ENCODE results near the gene SCN10A.

SCN10A gene

DNA sequence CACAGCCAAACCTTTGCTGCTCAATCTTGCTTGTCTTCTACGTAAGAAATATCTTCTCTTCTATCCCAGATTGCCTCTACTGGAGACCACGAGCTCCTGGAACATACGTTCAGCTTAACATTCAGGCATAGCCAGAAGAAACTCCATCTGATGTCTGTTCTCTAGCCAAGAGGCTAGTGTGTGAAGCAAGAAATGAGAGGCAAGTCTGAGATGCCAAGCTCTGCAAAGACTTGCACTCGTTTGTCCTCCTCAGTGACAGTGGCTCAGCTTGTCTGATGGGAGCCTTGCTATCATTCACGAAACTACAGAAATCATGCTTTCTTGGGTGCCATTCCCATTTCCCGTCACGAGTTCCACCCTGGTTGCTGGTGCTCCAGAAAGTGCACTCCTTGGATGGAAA lies at the start of gene SCN10A:
TSS of gene SCN10A (minus strand) at position 192 of the 400 bp plus-strand sequence. CDS start 22,207 bp downstream, outside the sequence.
- Histone ChIP-seq H3K4me1 (ENCODE audit: low read length) (no peaks in the 10 kb centered on the region), H3K9ac (ENCODE audit: low read length) (no peak within 1 kb of the TSS), H3K79me2 (ENCODE audit: low read length) (no peaks in the 10 kb centered on the region), H3K27ac (ENCODE audit: low read length) (no peak within 1 kb of the TSS), H3K27me3 (ENCODE audit: low read depth, low read length) (peaks cover 54% of the 10 kb centered on the region), H4K20me1 (ENCODE audit: insufficient read depth, low read length) (no peaks in the 10 kb centered on the region), H3K9me3 (ENCODE audit: insufficient read depth, low read length) (no peaks in the 10 kb centered on the region), H3K4me2 (ENCODE audit: low read length) (no peak within 1 kb of the TSS), H3K4me3 (ENCODE audit: low read length) (no peak within 1 kb of the TSS), H3K36me3 (replicated peaks; ENCODE audit: low read depth, low read length) (no peaks in the 10 kb centered on the region), H2AFZ (ENCODE audit: low read depth, low read length) (no peak within 1 kb of the TSS)
- TF ChIP-seq EZH2phosphoT487 (IDR thresholded peaks at IDR 0.05; ENCODE audit: low read depth), result no peak
- TF ChIP-seq, protein P1, sequence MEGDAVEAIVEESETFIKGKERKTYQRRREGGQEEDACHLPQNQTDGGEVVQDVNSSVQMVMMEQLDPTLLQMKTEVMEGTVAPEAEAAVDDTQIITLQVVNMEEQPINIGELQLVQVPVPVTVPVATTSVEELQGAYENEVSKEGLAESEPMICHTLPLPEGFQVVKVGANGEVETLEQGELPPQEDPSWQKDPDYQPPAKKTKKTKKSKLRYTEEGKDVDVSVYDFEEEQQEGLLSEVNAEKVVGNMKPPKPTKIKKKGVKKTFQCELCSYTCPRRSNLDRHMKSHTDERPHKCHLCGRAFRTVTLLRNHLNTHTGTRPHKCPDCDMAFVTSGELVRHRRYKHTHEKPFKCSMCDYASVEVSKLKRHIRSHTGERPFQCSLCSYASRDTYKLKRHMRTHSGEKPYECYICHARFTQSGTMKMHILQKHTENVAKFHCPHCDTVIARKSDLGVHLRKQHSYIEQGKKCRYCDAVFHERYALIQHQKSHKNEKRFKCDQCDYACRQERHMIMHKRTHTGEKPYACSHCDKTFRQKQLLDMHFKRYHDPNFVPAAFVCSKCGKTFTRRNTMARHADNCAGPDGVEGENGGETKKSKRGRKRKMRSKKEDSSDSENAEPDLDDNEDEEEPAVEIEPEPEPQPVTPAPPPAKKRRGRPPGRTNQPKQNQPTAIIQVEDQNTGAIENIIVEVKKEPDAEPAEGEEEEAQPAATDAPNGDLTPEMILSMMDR (IDR thresholded peaks at IDR 0.05; ENCODE audit: low read depth, low read length), result no peak

DNA sequence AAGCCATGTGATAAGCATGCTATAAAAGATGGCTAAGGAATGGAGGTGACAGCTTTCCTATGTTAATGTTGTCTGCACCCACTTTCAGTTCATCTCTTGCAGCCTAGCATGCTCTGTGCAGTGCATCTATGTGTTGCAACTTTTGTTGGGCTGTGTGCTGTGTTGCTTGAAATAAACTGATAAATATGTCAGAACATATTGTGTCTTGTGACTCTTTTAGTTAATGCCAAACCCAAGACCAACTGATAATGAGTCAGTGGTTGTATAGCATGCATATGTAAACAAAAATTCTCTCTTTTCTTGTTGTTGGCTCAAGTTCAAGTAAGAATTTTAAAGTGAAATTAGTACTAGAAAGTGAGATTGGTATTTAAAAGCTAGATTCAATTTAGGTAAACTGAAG lies 37.0 kb upstream of the SCN10A start:
- no peak for TF ChIP-seq EZH2phosphoT487 (IDR thresholded peaks at IDR 0.05; ENCODE audit: low read depth)
- TF ChIP-seq, protein P1 (IDR thresholded peaks at IDR 0.05; ENCODE audit: low read depth, low read length), result no peak
- H3K36me3 ChIP-seq (replicated peaks; ENCODE audit: low read depth, low read length), result no peaks in the 10 kb centered on the region

DNA sequence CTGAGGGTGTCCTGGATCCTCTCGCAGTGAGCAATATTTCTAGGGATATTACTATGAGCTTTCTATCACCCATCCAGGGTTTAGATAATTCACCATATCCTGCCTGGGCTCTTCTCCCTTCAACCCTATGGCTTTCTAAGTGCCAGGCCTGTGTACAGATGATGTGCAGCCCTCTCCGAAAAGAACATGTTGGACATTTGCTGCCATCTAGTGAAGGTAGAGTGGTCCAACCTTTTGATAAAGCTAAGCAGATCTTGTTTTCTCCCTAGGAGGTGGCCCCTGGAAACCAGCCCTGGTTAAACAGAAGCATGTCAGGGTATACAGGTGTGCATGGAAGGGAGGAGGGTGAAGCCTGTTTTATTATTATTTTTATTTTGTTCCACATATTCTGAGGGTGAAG lies 27.9 kb upstream of the SCN10A start:
- Histone ChIP-seq H2AFZ (ENCODE audit: low read depth, low read length) (no peak overlapping the region), H3K36me3 (replicated peaks; ENCODE audit: low read depth, low read length) (no peaks in the 10 kb centered on the region), H3K4me3 (ENCODE audit: low read length) (no peak overlapping the region), H3K27me3 (ENCODE audit: low read depth, low read length) (peaks cover 64% of the 10 kb centered on the region), H3K27ac (ENCODE audit: low read length) (no peak overlapping the region), H3K9ac (ENCODE audit: low read length) (no peak overlapping the region), H4K20me1 (ENCODE audit: insufficient read depth, low read length) (no peaks in the 10 kb centered on the region), H3K4me2 (ENCODE audit: low read length) (no peak overlapping the region), H3K4me1 (ENCODE audit: low read length) (no peaks in the 10 kb centered on the region), H3K9me3 (ENCODE audit: insufficient read depth, low read length) (no peaks in the 10 kb centered on the region), H3K79me2 (ENCODE audit: low read length) (no peaks in the 10 kb centered on the region)
- TF ChIP-seq, protein P1 (IDR thresholded peaks at IDR 0.05; ENCODE audit: low read depth, low read length), result peak; percentile 43
- TF ChIP-seq EZH2phosphoT487 (IDR thresholded peaks at IDR 0.05; ENCODE audit: low read depth), result no peak

More for the DNA sequence above, 37.0 kb upstream of the SCN10A start:
- H3K4me3 ChIP-seq (ENCODE audit: low read length), result no peak overlapping the region
- no peak overlapping the region for H3K27ac ChIP-seq (ENCODE audit: low read length)
- H3K27me3 ChIP-seq (ENCODE audit: low read depth, low read length), result peaks cover 33% of the 10 kb centered on the region
- H3K79me2 ChIP-seq (ENCODE audit: low read length), result no peaks in the 10 kb centered on the region
- H4K20me1 ChIP-seq (ENCODE audit: insufficient read depth, low read length), result no peaks in the 10 kb centered on the region
- H2AFZ ChIP-seq (ENCODE audit: low read depth, low read length), result no peak overlapping the region
- H3K9ac ChIP-seq (ENCODE audit: low read length), result no peak overlapping the region
- no peaks in the 10 kb centered on the region for H3K4me1 ChIP-seq (ENCODE audit: low read length)
- H3K9me3 ChIP-seq (ENCODE audit: insufficient read depth, low read length), result no peaks in the 10 kb centered on the region
- no peak overlapping the region for H3K4me2 ChIP-seq (ENCODE audit: low read length)

DNA sequence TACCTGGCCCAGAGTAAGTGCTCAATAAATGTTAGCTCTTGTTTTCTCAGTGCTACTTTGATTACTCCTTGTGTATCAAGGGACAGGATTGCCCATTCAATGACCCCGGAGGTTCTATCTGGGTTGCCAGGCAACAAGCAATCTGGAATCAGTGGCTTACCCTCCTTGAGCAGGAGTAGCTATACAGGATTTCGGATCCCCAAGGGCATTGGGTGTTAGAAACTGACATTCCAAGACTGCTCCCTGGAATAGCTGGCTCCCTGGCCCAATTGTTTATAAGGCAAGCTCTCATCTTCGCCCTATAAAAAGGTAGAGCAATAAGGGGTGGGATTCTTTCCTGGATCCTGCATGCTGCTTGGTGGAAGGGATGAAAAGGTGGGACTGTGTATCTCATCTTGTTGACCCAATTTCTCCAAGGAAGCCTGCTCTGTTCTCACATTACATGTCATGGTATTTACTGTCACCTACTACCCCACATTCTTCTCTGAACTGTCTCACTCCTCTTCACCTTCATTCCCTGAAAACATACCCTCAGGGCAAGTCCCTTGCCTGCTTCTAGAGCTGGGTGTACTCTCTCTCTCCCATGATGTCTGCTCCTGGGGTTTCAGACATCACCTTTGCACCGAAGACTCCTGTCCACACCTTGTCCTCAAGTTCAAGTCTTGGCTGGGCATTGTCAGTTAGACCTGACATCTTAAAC lies 26.4 kb upstream of the SCN10A start:
- H3K9ac ChIP-seq (ENCODE audit: low read length), result no peak overlapping the region
- peaks cover 68% of the 10 kb centered on the region for H3K27me3 ChIP-seq (ENCODE audit: low read depth, low read length)
- no peak overlapping the region for H3K4me3 ChIP-seq (ENCODE audit: low read length)
- H3K36me3 ChIP-seq (replicated peaks; ENCODE audit: low read depth, low read length), result no peaks in the 10 kb centered on the region
- H3K27ac ChIP-seq (ENCODE audit: low read length), result no peak overlapping the region
- no peaks in the 10 kb centered on the region for H3K9me3 ChIP-seq (ENCODE audit: insufficient read depth, low read length)
- H3K4me1 ChIP-seq (ENCODE audit: low read length), result no peaks in the 10 kb centered on the region
- no peak for TF ChIP-seq EZH2phosphoT487 (IDR thresholded peaks at IDR 0.05; ENCODE audit: low read depth)
- TF ChIP-seq, protein P1 (IDR thresholded peaks at IDR 0.05; ENCODE audit: low read depth, low read length), result no peak
- no peak overlapping the region for H2AFZ ChIP-seq (ENCODE audit: low read depth, low read length)
- no peaks in the 10 kb centered on the region for H4K20me1 ChIP-seq (ENCODE audit: insufficient read depth, low read length)
- no peaks in the 10 kb centered on the region for H3K79me2 ChIP-seq (ENCODE audit: low read length)
- H3K4me2 ChIP-seq (ENCODE audit: low read length), result no peak overlapping the region

Measured in OCI-LY3 (cell line).